ENCODE measurements around the gene SGF29. TPM values are rescaled to one million over a fixed set of nuclear protein-coding genes. Genes with fewer than 3 reads are reported as not detected.

Gene SGF29
- polyA plus RNA-seq, 3 donors = 14.0 to 24.3 (median 18.8) TPM

DNA sequence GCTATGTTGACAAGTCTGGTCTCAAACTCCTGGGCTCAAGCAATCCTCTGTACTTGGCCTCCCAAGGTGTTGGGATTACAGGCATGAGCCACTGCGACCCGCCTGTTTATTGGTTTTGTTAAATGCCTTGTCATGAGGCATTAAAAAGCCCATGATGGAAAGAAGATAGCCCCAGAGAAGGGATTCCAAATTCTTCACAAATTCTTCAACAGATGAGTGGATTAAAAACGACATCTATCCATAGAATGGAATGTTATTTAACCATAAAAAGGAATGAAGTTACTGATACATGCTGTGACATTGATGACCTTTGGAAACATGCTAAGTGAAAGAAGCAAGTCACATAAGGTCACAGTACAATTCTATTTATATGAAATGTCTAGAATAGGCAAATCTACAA is 4.7 kb downstream of the SGF29 start:
- Histone ChIP-seq H3K79me2 (ENCODE audit: insufficient read depth, low read length) (peaks cover 52% of the 10 kb centered on the region), H3K9me3 (replicated peaks in 1 of 2; ENCODE audit: control insufficient read depth in 1 of 2, insufficient read depth in 1 of 2, low read length in 2 of 2) (no peaks in the 10 kb centered on the region), H3K36me3 (replicated peaks in 1 of 2; ENCODE audit: control insufficient read depth in 1 of 2, insufficient read depth in 2 of 2, low read length in 2 of 2) (peaks cover 15 to 35% of the 10 kb centered on the region in 2 donors), H3K27ac (ENCODE audit: low read depth in 1 of 2, low read length in 2 of 2) (no peak overlapping the region), H3K4me1 (ENCODE audit: control insufficient read depth in 1 of 2, insufficient read depth in 2 of 2, low read length in 2 of 2) (peaks cover 7 to 19% of the 10 kb centered on the region in 2 donors), H3K9ac (ENCODE audit: insufficient read depth, low read length, poor library complexity, severe bottlenecking) (no peak overlapping the region), H2AFZ (ENCODE audit: insufficient read depth, low read depth, low read length, poor library complexity, severe bottlenecking) (no peak overlapping the region), H3K4me2 (replicated peaks; ENCODE audit: extremely low read depth, low read length, poor library complexity, severe bottlenecking) (no peak overlapping the region), H3K4me3 (replicated peaks in 1 of 3; ENCODE audit: low read depth in 2 of 3, low read length in 3 of 3) (no peak overlapping the region), H4K20me1 (ENCODE audit: insufficient read depth, low read length) (peaks cover 22% of the 10 kb centered on the region), H3K27me3 (ENCODE audit: control insufficient read depth in 2 of 2, insufficient read depth in 2 of 2, low read length in 2 of 2) (no peaks in the 10 kb centered on the region)
- Mint-ChIP-seq H3K4me3 (no peak overlapping the region), H3K9me3 (peaks cover 0 to 2% (median 0%) of the 10 kb centered on the region in 7 donors), H3K27me3 (ENCODE audit: low read depth in 3 of 3) (peaks cover 0 to 1% (median 1%) of the 10 kb centered on the region in 3 donors), H3K4me1 (peaks cover 25% of the 10 kb centered on the region), H3K36me3 (peaks cover 18 to 36% of the 10 kb centered on the region in 2 donors), H3K27ac (peak overlapping the region in 1 of 7 donors; percentile 15)
- no CpG with 5 or more reads among the region's 3 CpGs for WGBS (ENCODE audit: insufficient coverage)
- no peak for DNase-seq
- TF ChIP-seq, protein P1, sequence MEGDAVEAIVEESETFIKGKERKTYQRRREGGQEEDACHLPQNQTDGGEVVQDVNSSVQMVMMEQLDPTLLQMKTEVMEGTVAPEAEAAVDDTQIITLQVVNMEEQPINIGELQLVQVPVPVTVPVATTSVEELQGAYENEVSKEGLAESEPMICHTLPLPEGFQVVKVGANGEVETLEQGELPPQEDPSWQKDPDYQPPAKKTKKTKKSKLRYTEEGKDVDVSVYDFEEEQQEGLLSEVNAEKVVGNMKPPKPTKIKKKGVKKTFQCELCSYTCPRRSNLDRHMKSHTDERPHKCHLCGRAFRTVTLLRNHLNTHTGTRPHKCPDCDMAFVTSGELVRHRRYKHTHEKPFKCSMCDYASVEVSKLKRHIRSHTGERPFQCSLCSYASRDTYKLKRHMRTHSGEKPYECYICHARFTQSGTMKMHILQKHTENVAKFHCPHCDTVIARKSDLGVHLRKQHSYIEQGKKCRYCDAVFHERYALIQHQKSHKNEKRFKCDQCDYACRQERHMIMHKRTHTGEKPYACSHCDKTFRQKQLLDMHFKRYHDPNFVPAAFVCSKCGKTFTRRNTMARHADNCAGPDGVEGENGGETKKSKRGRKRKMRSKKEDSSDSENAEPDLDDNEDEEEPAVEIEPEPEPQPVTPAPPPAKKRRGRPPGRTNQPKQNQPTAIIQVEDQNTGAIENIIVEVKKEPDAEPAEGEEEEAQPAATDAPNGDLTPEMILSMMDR (IDR thresholded peaks at IDR 0.05) = no peak
- intact Hi-C loops (cut with micrococcal nuclease) = loop anchor here (10.0 kb wide), 2 partner anchors 286 to 366 kb away; partner anchors contain the start of genes RABEP2 (in 1 of the 2) and TUFM (in 1 of the 2)

- DNase-seq = no peak
- H2AFZ ChIP-seq (ENCODE audit: insufficient read depth, low read depth, low read length, poor library complexity, severe bottlenecking) = no peak overlapping the region
- Mint-ChIP-seq H3K36me3 (peaks cover 27 to 58% of the 10 kb centered on the region in 2 donors), H3K9me3 (peaks cover 5 to 9% (median 8%) of the 10 kb centered on the region in 7 donors), H3K27me3 (ENCODE audit: low read depth in 3 of 3) (peaks cover 0 to 1% (median 0%) of the 10 kb centered on the region in 3 donors), H3K27ac (no peak overlapping the region), H3K4me3 (no peak overlapping the region), H3K4me1 (peaks cover 9% of the 10 kb centered on the region)
- H3K36me3 ChIP-seq (replicated peaks in 1 of 2; ENCODE audit: control insufficient read depth in 1 of 2, insufficient read depth in 2 of 2, low read length in 2 of 2) = peaks cover 17 to 41% of the 10 kb centered on the region in 2 donors
- H3K27ac ChIP-seq (ENCODE audit: low read depth in 1 of 2, low read length in 2 of 2) = no peak overlapping the region
- H3K4me2 ChIP-seq (replicated peaks; ENCODE audit: extremely low read depth, low read length, poor library complexity, severe bottlenecking) = no peak overlapping the region
- H3K27me3 ChIP-seq (ENCODE audit: control insufficient read depth in 2 of 2, insufficient read depth in 2 of 2, low read length in 2 of 2) = no peaks in the 10 kb centered on the region
- peaks cover 23% of the 10 kb centered on the region for H4K20me1 ChIP-seq (ENCODE audit: insufficient read depth, low read length)
- TF ChIP-seq, protein P1 (IDR thresholded peaks at IDR 0.05) = no peak
- H3K4me3 ChIP-seq (replicated peaks in 1 of 3; ENCODE audit: low read depth in 2 of 3, low read length in 3 of 3) = no peak overlapping the region
- 89% methylated on average over 7 of the region's 7 CpGs for WGBS (ENCODE audit: insufficient coverage)
- peaks cover 44% of the 10 kb centered on the region for H3K79me2 ChIP-seq (ENCODE audit: insufficient read depth, low read length)
- no peak overlapping the region for H3K9ac ChIP-seq (ENCODE audit: insufficient read depth, low read length, poor library complexity, severe bottlenecking)
- intact Hi-C loops (cut with micrococcal nuclease) = no loop called here
- peaks cover 0 to 8% of the 10 kb centered on the region in 2 donors for H3K9me3 ChIP-seq (replicated peaks in 1 of 2; ENCODE audit: control insufficient read depth in 1 of 2, insufficient read depth in 1 of 2, low read length in 2 of 2)
- H3K4me1 ChIP-seq (ENCODE audit: control insufficient read depth in 1 of 2, insufficient read depth in 2 of 2, low read length in 2 of 2) = peaks cover 0 to 1% of the 10 kb centered on the region in 2 donors
Measured at GRCh38 chr16:28561557-28562187, 8.0 kb downstream of the SGF29 start.

Measured in CD14-positive monocyte (primary cell).